GM11168 (cell line): ENCODE measurements around the gene SLC22A15.

ENCODE experiments used
- in situ Hi-C: fragments of 300-500 bp; cut with MboI; formaldehyde crosslinking; loops from one replicate; pipeline ENCODE4 v1.12.0; 2022; ENCODE audit warnings: low sequenced_read_pairs; ENCODE audit not compliant: unreplicated experiment

Gene SLC22A15

GRCh38 chr1:116096013-116096618, 119.8 kb downstream of the SLC22A15 start:
- in situ Hi-C loops: no loop called here

- in situ Hi-C loops: no loop called here
Observed at GRCh38 chr1:116097626-116098025, 121.3 kb downstream of the SLC22A15 start.

GRCh38 chr1:116099379-116099778, 123.1 kb downstream of the SLC22A15 start:
- in situ Hi-C loops: no loop called here

GRCh38 chr1:116099919-116100318, 123.6 kb downstream of the SLC22A15 start:
- in situ Hi-C loops: no loop called here

GRCh38 chr1:116104667-116105066, 128.4 kb downstream of the SLC22A15 start:
- in situ Hi-C loops: no loop called here

GRCh38 chr1:116105996-116106395, 129.7 kb downstream of the SLC22A15 start:
- in situ Hi-C loops: no loop called here

GRCh38 chr1:116106646-116107045, 130.3 kb downstream of the SLC22A15 start:
- in situ Hi-C loops: no loop called here

- in situ Hi-C loops: no loop called here
Observed at GRCh38 chr1:116107371-116107770, 131.1 kb downstream of the SLC22A15 start.

GRCh38 chr1:116110567-116111523, 134.5 kb downstream of the SLC22A15 start, which contains the start of gene MAB21L3:
Gene MAB21L3, plus strand, starts transcription at chr1:116111399. Its CDS starts 1,217 bp downstream, at chr1:116112616.
- in situ Hi-C loops: no loop called here

GRCh38 chr1:116111524-116112021, 135.3 kb downstream of the SLC22A15 start:
- in situ Hi-C loops: no loop called here

- in situ Hi-C loops: no loop called here
Observed at GRCh38 chr1:116112388-116113140, 136.3 kb downstream of the SLC22A15 start.

GRCh38 chr1:116113615-116114014, 137.3 kb downstream of the SLC22A15 start:
- in situ Hi-C loops: no loop called here

- in situ Hi-C loops: no loop called here
Observed at GRCh38 chr1:116115476-116116439, 139.4 kb downstream of the SLC22A15 start.

- in situ Hi-C loops: no loop called here
Observed at GRCh38 chr1:116118471-116118870, 142.2 kb downstream of the SLC22A15 start.
